Fibroblast of the aortic adventitia (primary cell): Measurements from ENCODE around the gene CD302. TPM values are rescaled to one million over a fixed set of nuclear protein-coding genes. Genes with fewer than 3 reads are reported as not detected.
A peak's percentile ranks its signal among the peaks of the same experiment; 100 is the strongest.
"Not testable (repeated sequence)": the region's sequence is repeated elsewhere in the genome, so short reads cannot be mapped to it uniquely, and the experiment has no call there.

ENCODE experiments used
- DNase-seq: peaks from one replicate; pipeline ENCODE4 v3.0.0-alpha.2; 2010; ENCODE audit warnings: low read depth
- H3K4me3 ChIP-seq: 2 replicates; pipeline ENCODE4 v1.5.1; 2011; ENCODE audit warnings: low read depth, mild to moderate bottlenecking, control low read depth, low read length, moderate library complexity
- total RNA-seq: library from RNA; depleted of rRNA; stranded (reverse); fragments of >200 nt; gene quantifications from 2 replicates; pipeline ENCODE4 v1.2.3, GENCODE V29; 2012; ENCODE audit warnings: low replicate concordance
- TF ChIP-seq, protein P1 (sequence below): IDR thresholded peaks from 2 replicates; pipeline ENCODE4 v1.5.1; 2011; ENCODE audit warnings: mild to moderate bottlenecking, low read length, control low read depth, inconsistent platforms; ENCODE audit not compliant: insufficient read depth

The CD302 gene
- total RNA-seq, 1 donor = 23.0 TPM

DNA sequence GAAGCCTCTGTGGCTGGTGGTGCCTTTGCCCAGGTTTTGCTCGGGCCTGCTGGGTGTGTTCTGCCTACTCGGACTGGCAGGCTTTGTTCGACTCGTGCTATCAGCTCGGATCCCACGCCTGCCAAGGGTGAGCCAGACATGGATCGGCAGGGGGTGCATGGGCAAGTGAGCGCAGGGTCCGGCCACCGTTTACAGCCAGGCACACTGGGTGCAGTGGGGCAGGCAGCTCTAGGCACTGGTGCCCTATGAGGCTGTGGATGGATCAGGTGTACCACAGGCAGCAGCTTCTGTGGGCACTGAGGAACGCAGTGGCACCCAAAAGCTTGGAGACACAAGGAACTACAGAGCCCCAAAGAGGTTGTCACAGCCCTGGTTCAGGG lies 60.1 kb downstream of the CD302 start:
- no peak for DNase-seq
- H3K4me3 ChIP-seq = no peak overlapping the region
- TF ChIP-seq, protein P1, sequence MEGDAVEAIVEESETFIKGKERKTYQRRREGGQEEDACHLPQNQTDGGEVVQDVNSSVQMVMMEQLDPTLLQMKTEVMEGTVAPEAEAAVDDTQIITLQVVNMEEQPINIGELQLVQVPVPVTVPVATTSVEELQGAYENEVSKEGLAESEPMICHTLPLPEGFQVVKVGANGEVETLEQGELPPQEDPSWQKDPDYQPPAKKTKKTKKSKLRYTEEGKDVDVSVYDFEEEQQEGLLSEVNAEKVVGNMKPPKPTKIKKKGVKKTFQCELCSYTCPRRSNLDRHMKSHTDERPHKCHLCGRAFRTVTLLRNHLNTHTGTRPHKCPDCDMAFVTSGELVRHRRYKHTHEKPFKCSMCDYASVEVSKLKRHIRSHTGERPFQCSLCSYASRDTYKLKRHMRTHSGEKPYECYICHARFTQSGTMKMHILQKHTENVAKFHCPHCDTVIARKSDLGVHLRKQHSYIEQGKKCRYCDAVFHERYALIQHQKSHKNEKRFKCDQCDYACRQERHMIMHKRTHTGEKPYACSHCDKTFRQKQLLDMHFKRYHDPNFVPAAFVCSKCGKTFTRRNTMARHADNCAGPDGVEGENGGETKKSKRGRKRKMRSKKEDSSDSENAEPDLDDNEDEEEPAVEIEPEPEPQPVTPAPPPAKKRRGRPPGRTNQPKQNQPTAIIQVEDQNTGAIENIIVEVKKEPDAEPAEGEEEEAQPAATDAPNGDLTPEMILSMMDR = no peak

DNA sequence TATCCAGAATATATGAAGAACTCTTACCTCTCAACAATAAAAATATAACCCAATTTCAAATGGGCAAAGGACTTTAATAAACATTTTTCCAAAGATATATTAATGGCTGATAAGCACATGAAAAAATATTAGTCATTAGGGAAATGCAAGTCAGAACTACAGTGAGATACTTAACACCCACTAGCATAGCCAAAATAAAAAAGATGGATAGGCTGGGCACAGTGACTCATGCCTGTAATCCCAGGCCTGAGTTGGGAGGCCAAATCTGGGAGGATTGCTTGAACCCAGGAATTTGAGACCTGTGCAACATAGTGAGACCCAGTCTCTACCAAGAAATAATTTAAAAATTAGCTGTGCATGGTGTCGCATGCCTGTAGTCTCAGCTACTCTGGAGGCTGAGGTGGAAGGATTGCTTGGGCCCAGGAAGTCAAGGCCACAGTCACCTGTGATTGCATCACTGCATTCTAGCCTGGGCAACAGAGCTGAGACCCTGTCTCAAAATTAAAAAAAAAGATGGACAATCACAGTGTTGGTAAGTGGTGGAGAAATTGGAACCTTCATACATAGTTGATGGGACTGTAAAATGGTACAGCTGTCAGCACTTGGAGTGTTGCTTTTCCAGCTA lies 60.6 kb downstream of the CD302 start:
- TF ChIP-seq, protein P1 = no peak
- H3K4me3 ChIP-seq = no peak overlapping the region
- peak; percentile 37 for DNase-seq

DNA sequence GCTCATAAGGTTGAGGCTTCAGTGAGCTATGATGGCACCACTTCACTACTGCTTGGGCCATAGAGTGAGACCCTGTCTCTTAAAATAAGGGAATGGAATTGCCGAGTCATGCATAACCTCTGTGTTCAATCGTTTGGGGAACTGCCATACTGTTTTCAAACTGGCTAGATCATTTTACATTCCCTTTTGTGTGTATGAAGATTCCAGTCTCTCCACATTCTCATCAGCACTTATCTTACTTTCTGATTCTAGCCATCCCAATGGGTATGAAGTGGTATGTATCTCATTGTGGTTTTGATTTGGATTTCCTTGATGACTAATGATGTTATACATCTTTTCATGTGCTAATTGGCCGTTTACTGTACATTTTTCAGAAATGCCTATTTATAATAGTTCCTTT lies 62.0 kb downstream of the CD302 start:
- TF ChIP-seq, protein P1 = no peak
- DNase-seq = peak; percentile 22
- no peak overlapping the region for H3K4me3 ChIP-seq

DNA sequence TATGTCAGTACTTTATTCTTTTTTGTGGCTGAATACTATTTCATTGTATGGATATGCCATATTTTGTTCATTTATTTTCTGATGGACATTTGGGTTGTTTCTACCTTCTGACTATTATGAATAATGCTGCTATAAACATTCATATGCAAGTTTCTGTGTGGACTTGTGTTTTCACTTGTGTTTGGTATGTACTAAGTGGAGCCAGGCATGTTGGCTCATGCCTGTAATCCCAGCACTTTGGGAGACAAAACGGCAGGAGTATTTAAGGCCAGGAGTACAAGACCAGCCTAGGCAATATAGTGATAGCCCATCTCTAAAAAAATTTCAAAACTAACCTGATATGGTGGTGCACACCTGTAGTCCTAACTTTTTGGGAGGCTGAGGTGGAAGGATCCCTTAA lies 62.4 kb downstream of the CD302 start:
- H3K4me3 ChIP-seq = no peak overlapping the region
- TF ChIP-seq, protein P1 = no peak
- DNase-seq = no peak

DNA sequence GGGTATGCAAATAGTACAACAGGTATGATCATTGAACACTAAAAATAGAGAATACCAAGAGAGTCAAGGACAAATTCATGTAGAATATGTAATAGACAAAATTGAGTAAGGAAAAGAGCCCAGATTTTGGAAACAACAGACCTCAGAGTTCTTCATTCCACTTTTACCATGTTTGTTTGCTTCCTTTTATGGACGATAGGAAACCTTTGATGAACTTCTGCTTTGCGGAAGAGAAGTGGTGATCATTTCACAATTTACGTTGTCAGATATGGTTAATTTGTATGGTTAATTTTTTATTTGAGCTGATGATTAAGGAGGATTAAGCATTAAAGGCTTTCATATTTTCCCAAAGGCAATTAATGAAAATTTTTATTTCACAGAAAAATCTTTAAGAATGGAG lies 69.4 kb downstream of the CD302 start:
- TF ChIP-seq, protein P1 = no peak
- no peak for DNase-seq
- no peak overlapping the region for H3K4me3 ChIP-seq

DNA sequence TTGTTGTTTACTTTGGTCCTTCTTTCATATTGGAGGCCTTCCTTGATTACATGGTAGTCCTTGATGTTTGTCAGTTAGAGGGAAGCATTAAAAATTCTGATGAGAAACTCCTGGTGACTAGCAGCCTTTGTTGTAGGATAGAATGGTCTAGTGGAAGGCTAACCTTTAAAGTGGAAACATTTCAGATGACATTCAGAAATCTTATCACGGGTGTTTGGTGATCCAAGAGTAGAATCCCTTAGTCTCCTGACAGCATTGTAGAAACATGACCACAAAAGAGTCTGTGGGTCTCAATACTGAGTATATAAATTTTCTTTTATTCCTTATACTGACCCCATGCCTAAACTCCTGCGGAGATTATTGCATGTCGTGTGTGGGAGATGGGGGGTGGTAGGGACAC lies 72.3 kb downstream of the CD302 start:
- DNase-seq = no peak
- TF ChIP-seq, protein P1 = no peak
- H3K4me3 ChIP-seq = no peak overlapping the region

DNA sequence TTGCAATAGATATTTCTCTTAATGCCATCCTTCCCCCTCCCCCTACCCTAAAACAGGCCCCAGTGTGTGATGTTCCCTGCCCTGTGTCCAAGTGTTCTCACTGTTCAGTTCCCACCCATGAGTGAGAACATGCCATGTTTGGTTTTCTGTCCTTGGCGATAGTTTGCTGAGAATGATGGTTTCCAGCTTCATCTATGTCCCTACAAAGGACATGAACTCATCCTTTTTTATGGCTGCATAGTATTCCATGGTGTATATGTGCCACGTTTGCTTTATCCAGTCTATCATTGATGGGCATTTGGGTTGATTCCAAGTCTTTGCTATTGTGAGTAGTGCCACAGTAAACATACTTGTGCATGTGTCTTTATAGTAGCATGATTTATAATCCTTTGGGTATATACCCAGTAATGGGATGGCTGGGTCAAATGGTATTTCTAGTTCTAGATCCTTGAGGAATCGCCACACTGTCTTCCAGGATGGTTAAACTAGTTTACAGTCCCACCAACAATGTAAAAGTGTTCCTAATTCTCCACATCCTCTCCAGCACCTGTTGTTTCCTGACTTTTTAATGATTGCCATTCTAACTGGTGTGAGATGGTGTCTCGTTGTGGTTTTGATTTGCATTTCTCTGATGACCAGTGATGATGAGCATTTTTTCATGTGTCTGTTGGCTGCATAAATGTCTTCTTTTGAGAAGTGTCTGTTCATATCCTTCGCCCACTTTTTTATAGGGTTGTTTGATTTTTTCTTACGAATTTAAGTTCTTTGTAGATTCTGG lies 73.0 kb downstream of the CD302 start:
- DNase-seq, H3K4me3 ChIP-seq: not testable (repeated sequence)
